ENCODE measurements around the gene HLTF.
A peak's percentile ranks its signal among the peaks of the same experiment; 100 is the strongest.

The HLTF gene

GRCh38 chr3:149018247-149018646, 68.1 kb downstream of the HLTF start:
- no peak overlapping the region for H3K4me3 Mint-ChIP-seq
- no peaks in the 10 kb centered on the region for H3K27me3 Mint-ChIP-seq
- H3K4me1 Mint-ChIP-seq: no peaks in the 10 kb centered on the region
- no peak overlapping the region for H3K27ac Mint-ChIP-seq
- CTCF ChIA-PET: no interaction called here
- DNase-seq: no peak
- peaks cover 21% of the 10 kb centered on the region for H3K36me3 Mint-ChIP-seq
- no peaks in the 10 kb centered on the region for H3K9me3 Mint-ChIP-seq

- Mint-ChIP-seq H3K36me3 (peaks cover 19% of the 10 kb centered on the region), H3K9me3 (no peaks in the 10 kb centered on the region), H3K27me3 (no peaks in the 10 kb centered on the region), H3K4me3 (no peak overlapping the region), H3K4me1 (no peaks in the 10 kb centered on the region), H3K27ac (no peak overlapping the region)
- CTCF ChIA-PET: no interaction called here
- no peak for DNase-seq
Measured at GRCh38 chr3:149016669-149017541, 69.4 kb downstream of the HLTF start.

GRCh38 chr3:149016242-149016641, 70.1 kb downstream of the HLTF start:
- Mint-ChIP-seq H3K4me1 (no peaks in the 10 kb centered on the region), H3K9me3 (no peaks in the 10 kb centered on the region), H3K27me3 (no peaks in the 10 kb centered on the region), H3K27ac (no peak overlapping the region), H3K4me3 (no peak overlapping the region), H3K36me3 (peaks cover 26% of the 10 kb centered on the region)
- no peak for DNase-seq
- CTCF ChIA-PET: no interaction called here

GRCh38 chr3:149015393-149015792, 70.9 kb downstream of the HLTF start:
- Mint-ChIP-seq H3K27ac (no peak overlapping the region), H3K4me1 (peaks cover 8% of the 10 kb centered on the region), H3K9me3 (no peaks in the 10 kb centered on the region), H3K27me3 (no peaks in the 10 kb centered on the region), H3K4me3 (no peak overlapping the region), H3K36me3 (peaks cover 34% of the 10 kb centered on the region)
- CTCF ChIA-PET: no interaction called here
- no peak for DNase-seq

GRCh38 chr3:149013726-149014125, 72.6 kb downstream of the HLTF start:
- Mint-ChIP-seq H3K4me3 (no peak overlapping the region), H3K9me3 (no peaks in the 10 kb centered on the region), H3K36me3 (peaks cover 41% of the 10 kb centered on the region), H3K27ac (no peak overlapping the region), H3K4me1 (peaks cover 19% of the 10 kb centered on the region), H3K27me3 (no peaks in the 10 kb centered on the region)
- CTCF ChIA-PET: no interaction called here
- no peak for DNase-seq

- Mint-ChIP-seq H3K4me1 (peaks cover 19% of the 10 kb centered on the region), H3K9me3 (no peaks in the 10 kb centered on the region), H3K27ac (no peak overlapping the region), H3K36me3 (peaks cover 52% of the 10 kb centered on the region), H3K27me3 (no peaks in the 10 kb centered on the region), H3K4me3 (no peak overlapping the region)
- DNase-seq: no peak
- CTCF ChIA-PET: no interaction called here
Measured at GRCh38 chr3:149011676-149012075, 74.7 kb downstream of the HLTF start.

GRCh38 chr3:149010966-149011365, 75.4 kb downstream of the HLTF start:
- Mint-ChIP-seq H3K4me3 (no peak overlapping the region), H3K4me1 (peaks cover 19% of the 10 kb centered on the region), H3K27ac (no peak overlapping the region), H3K9me3 (no peaks in the 10 kb centered on the region), H3K27me3 (no peaks in the 10 kb centered on the region), H3K36me3 (peaks cover 50% of the 10 kb centered on the region)
- CTCF ChIA-PET: no interaction called here
- no peak for DNase-seq

GRCh38 chr3:149010504-149010951, 75.8 kb downstream of the HLTF start:
- Mint-ChIP-seq H3K27ac (no peak overlapping the region), H3K36me3 (peaks cover 49% of the 10 kb centered on the region), H3K4me3 (no peak overlapping the region), H3K9me3 (no peaks in the 10 kb centered on the region), H3K4me1 (peaks cover 19% of the 10 kb centered on the region), H3K27me3 (no peaks in the 10 kb centered on the region)
- DNase-seq: no peak
- CTCF ChIA-PET: no interaction called here

- peak; percentile 61 for DNase-seq
- CTCF ChIA-PET: interaction anchor here (0.7 to 1.4 kb wide), 5 partner anchors 11 to 264 kb away, joined by 3 to 6 read pairs (median 3); no protein-coding TSS in a partner anchor
- Mint-ChIP-seq H3K27me3 (no peaks in the 10 kb centered on the region), H3K36me3 (peaks cover 45% of the 10 kb centered on the region), H3K4me3 (no peak overlapping the region), H3K27ac (peak overlapping the region; percentile 82), H3K4me1 (peaks cover 19% of the 10 kb centered on the region), H3K9me3 (no peaks in the 10 kb centered on the region)
Measured at GRCh38 chr3:149009732-149010131, 76.6 kb downstream of the HLTF start.

GRCh38 chr3:149007567-149008257, 78.6 kb downstream of the HLTF start:
- Mint-ChIP-seq H3K4me1 (peaks cover 25% of the 10 kb centered on the region), H3K4me3 (no peak overlapping the region), H3K9me3 (no peaks in the 10 kb centered on the region), H3K27ac (peak overlapping the region; percentile 3), H3K27me3 (no peaks in the 10 kb centered on the region), H3K36me3 (peaks cover 43% of the 10 kb centered on the region)
- CTCF ChIA-PET: no interaction called here
- DNase-seq: no peak

- no peak overlapping the region for H3K4me3 Mint-ChIP-seq
- no peak overlapping the region for H3K27ac Mint-ChIP-seq
- peaks cover 19% of the 10 kb centered on the region for H3K4me1 Mint-ChIP-seq
- CTCF ChIA-PET: no interaction called here
- DNase-seq: no peak
- H3K27me3 Mint-ChIP-seq: no peaks in the 10 kb centered on the region
- no peaks in the 10 kb centered on the region for H3K9me3 Mint-ChIP-seq
- peaks cover 33% of the 10 kb centered on the region for H3K36me3 Mint-ChIP-seq
Measured at GRCh38 chr3:149005416-149005815, 80.9 kb downstream of the HLTF start.

GRCh38 chr3:149004622-149005021, 81.7 kb downstream of the HLTF start:
- Mint-ChIP-seq H3K4me1 (peaks cover 21% of the 10 kb centered on the region), H3K4me3 (no peak overlapping the region)
- CTCF ChIA-PET: interaction anchor here (0.9 kb wide), 1 partner anchor 16 kb away, joined by 3 read pairs; no protein-coding TSS in a partner anchor

GRCh38 chr3:149003653-149004305, 82.6 kb downstream of the HLTF start:
- Mint-ChIP-seq H3K4me3 (no peak overlapping the region), H3K27ac (peak overlapping the region; percentile 9), H3K36me3 (peaks cover 32% of the 10 kb centered on the region), H3K27me3 (no peaks in the 10 kb centered on the region), H3K4me1 (peaks cover 23% of the 10 kb centered on the region), H3K9me3 (no peaks in the 10 kb centered on the region)
- CTCF ChIA-PET: interaction anchor here (0.9 kb wide), 1 partner anchor 15 kb away, joined by 3 read pairs; no protein-coding TSS in a partner anchor
- no peak for DNase-seq

More at GRCh38 chr3:149004622-149005021, 81.7 kb downstream of the HLTF start:
- peaks cover 36% of the 10 kb centered on the region for H3K36me3 Mint-ChIP-seq
- H3K9me3 Mint-ChIP-seq: no peaks in the 10 kb centered on the region
- H3K27ac Mint-ChIP-seq: no peak overlapping the region
- no peak for DNase-seq
- H3K27me3 Mint-ChIP-seq: no peaks in the 10 kb centered on the region

- no peak for DNase-seq
- Mint-ChIP-seq H3K9me3 (no peaks in the 10 kb centered on the region), H3K4me3 (no peak overlapping the region), H3K4me1 (peaks cover 32% of the 10 kb centered on the region), H3K27me3 (no peaks in the 10 kb centered on the region), H3K36me3 (peaks cover 26% of the 10 kb centered on the region), H3K27ac (no peak overlapping the region)
- CTCF ChIA-PET: no interaction called here
Measured at GRCh38 chr3:149001727-149002126, 84.6 kb downstream of the HLTF start.

Data from activated naive CD4-positive, alpha-beta T cell treated with anti-CD3 and anti-CD28 coated beads, Interleukin-2, amount 10 ng/mL, durations not matched to agents 7 days and 5 days (primary cell).